C4-2B (cell line): Measurements from ENCODE around the gene KIF27.

ENCODE experiments used
- ZFX ChIP-seq: fragments of 450-650 bp; IDR thresholded peaks from 2 replicates; pipeline ENCODE4 v1.6.1; 2017
- TF ChIP-seq, protein P1 (sequence below): fragments of 450-650 bp; conservative IDR thresholded peaks from 2 replicates; pipeline ENCODE4 v1.5.1; 2017; ENCODE audit warnings: mild to moderate bottlenecking

DNA sequence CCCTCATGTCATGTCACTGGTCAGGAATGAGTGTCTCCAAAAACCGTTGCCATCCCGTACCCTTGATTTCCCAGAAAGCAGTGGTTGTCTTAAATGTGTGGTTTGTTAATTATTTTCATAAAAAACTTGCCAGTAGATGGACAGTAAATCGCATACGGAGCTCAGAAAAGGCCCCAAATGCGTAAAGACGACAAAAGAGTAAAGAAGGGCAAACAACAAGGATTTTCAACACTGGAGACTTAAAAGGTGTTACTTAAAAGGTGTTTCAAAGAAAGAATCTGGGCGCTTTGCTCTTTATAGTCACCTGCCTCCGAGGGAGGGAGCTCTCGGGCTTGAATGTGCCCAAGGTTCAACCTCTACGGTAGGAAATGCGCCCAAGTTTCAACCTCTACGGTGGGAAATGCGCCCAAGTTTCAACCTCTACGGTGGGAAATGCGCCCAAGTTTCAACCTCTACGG, 734 bp downstream of the KIF27 start:
- TF ChIP-seq, protein P1, sequence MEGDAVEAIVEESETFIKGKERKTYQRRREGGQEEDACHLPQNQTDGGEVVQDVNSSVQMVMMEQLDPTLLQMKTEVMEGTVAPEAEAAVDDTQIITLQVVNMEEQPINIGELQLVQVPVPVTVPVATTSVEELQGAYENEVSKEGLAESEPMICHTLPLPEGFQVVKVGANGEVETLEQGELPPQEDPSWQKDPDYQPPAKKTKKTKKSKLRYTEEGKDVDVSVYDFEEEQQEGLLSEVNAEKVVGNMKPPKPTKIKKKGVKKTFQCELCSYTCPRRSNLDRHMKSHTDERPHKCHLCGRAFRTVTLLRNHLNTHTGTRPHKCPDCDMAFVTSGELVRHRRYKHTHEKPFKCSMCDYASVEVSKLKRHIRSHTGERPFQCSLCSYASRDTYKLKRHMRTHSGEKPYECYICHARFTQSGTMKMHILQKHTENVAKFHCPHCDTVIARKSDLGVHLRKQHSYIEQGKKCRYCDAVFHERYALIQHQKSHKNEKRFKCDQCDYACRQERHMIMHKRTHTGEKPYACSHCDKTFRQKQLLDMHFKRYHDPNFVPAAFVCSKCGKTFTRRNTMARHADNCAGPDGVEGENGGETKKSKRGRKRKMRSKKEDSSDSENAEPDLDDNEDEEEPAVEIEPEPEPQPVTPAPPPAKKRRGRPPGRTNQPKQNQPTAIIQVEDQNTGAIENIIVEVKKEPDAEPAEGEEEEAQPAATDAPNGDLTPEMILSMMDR: peak; percentile 80; the same call in 1 of the 2 replicates
- TF ChIP-seq ZFX: no peak
